Suprapubic skin (tissue), 3 donors: ENCODE data around the gene RAB27A.

Experiments
- CTCF ChIP-seq, 2 donors: fragments of 200-600 bp in 1 of 2; fragments of 450-650 bp in 1 of 2; sonication (generic) in 1 of 2; IDR thresholded peaks; one replicate each; pipeline ENCODE4 v1.5.1; 2016 to 2019; ENCODE audit warnings: antibody characterized with exemption in 2 of 2, mild to moderate bottlenecking in 1 of 2, moderate library complexity in 1 of 2
- EP300 ChIP-seq: sonication (generic); formaldehyde crosslinking; IDR thresholded peaks from one replicate; pipeline ENCODE4 v1.6.1; 2017; ENCODE audit warnings: antibody characterized with exemption

- TF ChIP-seq CTCF (IDR thresholded peaks at IDR 0.05): no peak
- no peak for TF ChIP-seq EP300
Observed at GRCh38 chr15:55289746-55290527, at the start of gene RAB27A.
